Astrocyte (in vitro differentiated cells and primary cell): Measurements from ENCODE around the gene DHRS3. TPM values are rescaled to one million over a fixed set of nuclear protein-coding genes. Genes with fewer than 3 reads are reported as not detected.

Experiments used
- DNase-seq: peaks from one replicate; pipeline ENCODE4 v3.0.0-alpha.2; 2010; ENCODE audit warnings: low read depth
- FAIRE-seq: peaks from 2 replicates; lab custom pipeline; 2011; peaks lifted over from hg19 to GRCh38; lab: Jason Lieb, UNC
- H2AFZ ChIP-seq: 2 replicates; pipeline ENCODE4 v1.6.0; 2012; ENCODE audit warnings: low read depth, low read length, inconsistent platforms
- H3K27ac ChIP-seq: 2 replicates; pipeline ENCODE4 v1.5.1; 2011; ENCODE audit warnings: low read depth, low read length, inconsistent platforms
- H3K27me3 ChIP-seq: 2 replicates; pipeline ENCODE4 v1.6.0; 2011; ENCODE audit warnings: low read length, inconsistent platforms; ENCODE audit not compliant: insufficient read depth
- H3K36me3 ChIP-seq: 2 replicates; pipeline ENCODE4 v1.5.1; 2011; ENCODE audit warnings: low read length, inconsistent platforms; ENCODE audit not compliant: insufficient read depth
- H3K4me1 ChIP-seq: 2 replicates; pipeline ENCODE4 v1.5.1; 2011; ENCODE audit warnings: low read length, inconsistent platforms; ENCODE audit not compliant: insufficient read depth
- H3K4me2 ChIP-seq: 2 replicates; pipeline ENCODE4 v1.6.0; 2012; ENCODE audit warnings: low read length, inconsistent platforms
- H3K4me3 ChIP-seq: 2 replicates; pipeline ENCODE4 v1.5.1; 2011; ENCODE audit warnings: low read depth, mild to moderate bottlenecking, low read length, inconsistent platforms; ENCODE audit not compliant: insufficient read depth
- H3K79me2 ChIP-seq: 2 replicates; pipeline ENCODE4 v1.6.0; 2012; ENCODE audit warnings: mild to moderate bottlenecking, low read length, inconsistent platforms; ENCODE audit not compliant: insufficient read depth
- H3K9ac ChIP-seq: 2 replicates; pipeline ENCODE4 v1.6.0; 2012; ENCODE audit warnings: mild to moderate bottlenecking, low read length, inconsistent platforms
- H3K9me3 ChIP-seq: 2 replicates; pipeline ENCODE4 v1.5.1; 2012; ENCODE audit warnings: low read depth, mild to moderate bottlenecking, low read length, inconsistent platforms; ENCODE audit not compliant: insufficient read depth
- H4K20me1 ChIP-seq: 2 replicates; pipeline ENCODE4 v1.6.0; 2012; ENCODE audit warnings: low read length, inconsistent platforms; ENCODE audit not compliant: insufficient read depth
- H3K27ac Mint-ChIP-seq: one replicate; pipeline ENCODE4 v1.8.0; 2021; ENCODE audit warnings: mild to moderate bottlenecking, mixed read lengths; ENCODE audit not compliant: unreplicated experiment
- H3K27me3 Mint-ChIP-seq: one replicate; pipeline ENCODE4 v1.8.0; 2021; ENCODE audit warnings: low read depth, mixed read lengths; ENCODE audit not compliant: unreplicated experiment
- H3K36me3 Mint-ChIP-seq: one replicate; pipeline ENCODE4 v1.8.0; 2021; ENCODE audit warnings: low read depth, mixed read lengths; ENCODE audit not compliant: unreplicated experiment
- H3K4me1 Mint-ChIP-seq: one replicate; pipeline ENCODE4 v1.8.0; 2021; ENCODE audit warnings: low read depth, mixed read lengths; ENCODE audit not compliant: unreplicated experiment
- H3K4me3 Mint-ChIP-seq: one replicate; pipeline ENCODE4 v1.8.0; 2021; ENCODE audit warnings: mild to moderate bottlenecking, moderate library complexity, mixed read lengths; ENCODE audit not compliant: unreplicated experiment
- H3K9me3 Mint-ChIP-seq: one replicate; pipeline ENCODE4 v1.8.0; 2021; ENCODE audit warnings: mild to moderate bottlenecking, mixed read lengths; ENCODE audit not compliant: unreplicated experiment
- EZH2 ChIP-seq: IDR thresholded peaks from 2 replicates; pipeline ENCODE4 v1.6.1; 2012; ENCODE audit warnings: mild to moderate bottlenecking, low read length, inconsistent platforms; ENCODE audit not compliant: insufficient read depth
- total RNA-seq: library from RNA; stranded (reverse); gene quantifications from 2 replicates; pipeline ENCODE4 v1.2.1, GENCODE V29; 2021
- TF ChIP-seq, protein P1 (sequence below): IDR thresholded peaks from 2 replicates; pipeline ENCODE4 v1.5.1; 2011; ENCODE audit warnings: low read depth, mild to moderate bottlenecking, inconsistent platforms, low read length, moderate library complexity; ENCODE audit not compliant: insufficient read depth

Gene DHRS3
- total RNA-seq, 1 donor from 2014 or later, result 3.4 TPM

DNA sequence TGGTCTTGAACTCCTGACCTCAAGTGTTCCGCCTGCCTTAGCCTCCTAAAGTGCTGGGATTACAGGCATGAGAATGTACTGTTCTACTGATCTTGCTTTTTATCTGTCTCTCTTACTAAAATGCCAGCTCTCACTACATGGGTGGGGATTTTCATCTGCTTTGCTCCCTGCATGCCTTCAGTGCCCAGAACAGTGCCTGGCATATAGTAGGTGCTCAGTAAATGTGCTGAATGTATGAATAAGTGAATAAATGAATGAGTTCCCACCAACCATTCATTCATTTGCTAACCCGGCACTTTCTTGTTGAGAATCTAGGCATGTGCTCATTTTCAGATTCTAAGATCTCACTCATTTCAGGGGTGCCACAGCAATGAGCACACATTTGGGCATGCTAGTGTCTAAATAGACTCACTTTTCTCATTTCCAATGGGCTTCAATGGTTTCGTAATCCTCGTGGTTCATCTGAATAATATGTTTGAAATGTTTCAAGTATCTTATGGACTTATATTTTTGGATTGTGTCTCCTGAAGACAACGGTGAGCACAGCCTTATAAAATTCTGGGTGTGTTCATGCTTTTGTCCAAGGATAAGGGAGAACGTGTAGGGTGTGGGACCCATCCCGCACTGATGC, 7.6 kb downstream of the DHRS3 start:
- Histone ChIP-seq H2AFZ (no peak overlapping the region), H3K27ac (no peak overlapping the region), H3K4me2 (no peak overlapping the region), H3K4me3 (no peak overlapping the region), H4K20me1 (peaks cover 58% of the 10 kb centered on the region), H3K27me3 (no peaks in the 10 kb centered on the region), H3K79me2 (peaks cover 77% of the 10 kb centered on the region), H3K9ac (no peak overlapping the region), H3K4me1 (peaks cover 11% of the 10 kb centered on the region), H3K9me3 (no peaks in the 10 kb centered on the region), H3K36me3 (no peaks in the 10 kb centered on the region)
- TF ChIP-seq, protein P1, sequence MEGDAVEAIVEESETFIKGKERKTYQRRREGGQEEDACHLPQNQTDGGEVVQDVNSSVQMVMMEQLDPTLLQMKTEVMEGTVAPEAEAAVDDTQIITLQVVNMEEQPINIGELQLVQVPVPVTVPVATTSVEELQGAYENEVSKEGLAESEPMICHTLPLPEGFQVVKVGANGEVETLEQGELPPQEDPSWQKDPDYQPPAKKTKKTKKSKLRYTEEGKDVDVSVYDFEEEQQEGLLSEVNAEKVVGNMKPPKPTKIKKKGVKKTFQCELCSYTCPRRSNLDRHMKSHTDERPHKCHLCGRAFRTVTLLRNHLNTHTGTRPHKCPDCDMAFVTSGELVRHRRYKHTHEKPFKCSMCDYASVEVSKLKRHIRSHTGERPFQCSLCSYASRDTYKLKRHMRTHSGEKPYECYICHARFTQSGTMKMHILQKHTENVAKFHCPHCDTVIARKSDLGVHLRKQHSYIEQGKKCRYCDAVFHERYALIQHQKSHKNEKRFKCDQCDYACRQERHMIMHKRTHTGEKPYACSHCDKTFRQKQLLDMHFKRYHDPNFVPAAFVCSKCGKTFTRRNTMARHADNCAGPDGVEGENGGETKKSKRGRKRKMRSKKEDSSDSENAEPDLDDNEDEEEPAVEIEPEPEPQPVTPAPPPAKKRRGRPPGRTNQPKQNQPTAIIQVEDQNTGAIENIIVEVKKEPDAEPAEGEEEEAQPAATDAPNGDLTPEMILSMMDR, result no peak
- no peak for TF ChIP-seq EZH2
- no peak overlapping the region for H3K4me3 Mint-ChIP-seq
- H3K27me3 Mint-ChIP-seq, result peaks cover 49% of the 10 kb centered on the region
- H3K9me3 Mint-ChIP-seq, result peaks cover 10% of the 10 kb centered on the region
- FAIRE-seq (no peak), DNase-seq (no peak)
- no peak overlapping the region for H3K27ac Mint-ChIP-seq
- H3K4me1 Mint-ChIP-seq, result peaks cover 4% of the 10 kb centered on the region
- H3K36me3 Mint-ChIP-seq, result peaks cover 3% of the 10 kb centered on the region

- peaks cover 3% of the 10 kb centered on the region for H3K4me1 Mint-ChIP-seq
- Histone ChIP-seq H2AFZ (no peak overlapping the region), H4K20me1 (peaks cover 49% of the 10 kb centered on the region), H3K36me3 (no peaks in the 10 kb centered on the region), H3K9ac (no peak overlapping the region), H3K9me3 (no peaks in the 10 kb centered on the region), H3K4me2 (no peak overlapping the region), H3K27me3 (no peaks in the 10 kb centered on the region), H3K4me1 (peaks cover 10% of the 10 kb centered on the region), H3K79me2 (peaks cover 73% of the 10 kb centered on the region), H3K27ac (no peak overlapping the region), H3K4me3 (no peak overlapping the region)
- no peak for TF ChIP-seq EZH2
- TF ChIP-seq, protein P1, result no peak
- DNase-seq, result no peak
- H3K36me3 Mint-ChIP-seq, result peaks cover 3% of the 10 kb centered on the region
- no peak overlapping the region for H3K4me3 Mint-ChIP-seq
- H3K27ac Mint-ChIP-seq, result no peak overlapping the region
- FAIRE-seq, result no peak
- H3K9me3 Mint-ChIP-seq, result peaks cover 10% of the 10 kb centered on the region
- H3K27me3 Mint-ChIP-seq, result peaks cover 44% of the 10 kb centered on the region
Observed at GRCh38 chr1:12609469-12610003, 8.5 kb downstream of the DHRS3 start.
